HG02610 (cell line): ENCODE data around the gene DDX50.
"Not testable (repeated sequence)": the region's sequence is repeated elsewhere in the genome, so short reads cannot be mapped to it uniquely, and the experiment has no call there.

Source experiments
- ATAC-seq: cut with Tn5 transposase; IDR thresholded peaks from one replicate; pipeline ENCODE4 v1.9.1; 2021; ENCODE audit warnings: mild to moderate bottlenecking, moderate library complexity; ENCODE audit not compliant: unreplicated experiment

Gene DDX50

DNA sequence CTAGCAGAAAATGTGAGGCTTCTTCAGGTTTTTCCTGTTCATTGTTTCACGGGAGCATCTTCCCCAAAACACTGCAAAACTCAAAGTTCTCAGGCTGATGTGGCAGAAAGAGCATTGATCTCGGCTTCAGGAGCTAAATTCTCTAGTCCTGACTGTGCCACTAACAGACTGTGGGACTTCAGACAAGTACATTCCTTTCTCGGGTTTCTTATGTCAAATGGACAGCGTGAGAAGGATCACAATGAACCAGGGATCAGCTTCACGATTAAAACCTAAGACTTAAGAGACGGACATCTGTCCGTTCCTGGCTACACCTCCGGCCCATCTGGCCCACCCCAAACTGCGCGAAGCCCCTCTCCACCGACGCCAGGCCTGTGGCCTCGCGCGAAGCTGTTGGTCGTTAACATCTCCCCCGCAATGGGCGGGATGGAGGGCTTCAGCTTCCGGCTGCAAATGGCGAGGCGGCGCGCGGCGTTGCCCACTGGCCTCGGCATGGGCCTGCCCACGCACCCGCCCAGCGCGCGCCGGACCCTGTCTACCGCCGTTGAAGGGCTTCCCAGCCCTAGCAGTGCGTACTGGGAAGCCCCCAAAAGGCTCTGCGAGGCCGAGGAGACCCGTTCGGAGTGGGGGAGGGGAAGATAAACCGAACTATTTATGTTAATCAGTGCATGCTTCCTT lies 549 bp upstream of the DDX50 start:
- peak; percentile 37 for ATAC-seq

GRCh38 chr10:68902382-68902781 lies 1.3 kb downstream of the DDX50 start:
- no peak for ATAC-seq

DNA sequence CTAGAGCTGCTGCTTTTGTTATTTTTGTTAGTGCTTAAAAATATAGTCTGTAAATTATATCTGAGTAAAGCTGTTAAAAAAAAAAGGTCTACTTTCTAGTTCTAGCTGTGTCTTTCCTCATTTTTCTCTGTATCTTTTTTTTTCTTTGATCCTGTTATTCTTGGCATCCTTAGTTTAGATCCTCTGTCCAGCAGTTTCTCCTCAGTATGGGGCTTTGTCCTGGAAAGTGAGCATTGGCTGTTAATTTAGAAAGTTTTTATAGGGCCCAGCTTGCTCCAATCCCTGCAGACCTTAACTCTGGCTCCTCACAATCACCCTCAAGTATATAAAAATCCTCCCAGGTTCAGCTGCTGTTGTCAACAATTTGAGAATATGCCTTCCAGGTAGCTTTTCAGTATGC lies 23.5 kb downstream of the DDX50 start:
- ATAC-seq = no peak

DNA sequence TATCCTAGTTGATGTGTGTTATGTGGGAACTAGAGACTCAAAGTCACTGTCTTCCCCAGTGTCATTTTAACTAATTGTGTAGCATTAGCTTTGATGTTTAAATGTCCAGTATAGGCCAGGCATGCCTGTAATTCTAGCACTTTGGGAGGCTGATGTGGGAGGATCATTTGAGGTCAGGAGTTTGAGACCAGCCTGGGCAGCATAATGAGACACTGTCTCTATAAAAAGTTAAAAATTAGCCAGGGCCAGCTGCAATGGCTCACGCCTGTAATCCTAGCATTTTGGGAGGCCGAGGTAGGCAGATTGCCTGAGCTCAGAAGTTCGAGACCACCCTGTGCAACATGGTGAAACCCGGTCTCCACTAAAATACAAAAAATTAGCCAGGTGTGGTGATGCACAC lies 24.4 kb downstream of the DDX50 start:
- no peak for ATAC-seq

DNA sequence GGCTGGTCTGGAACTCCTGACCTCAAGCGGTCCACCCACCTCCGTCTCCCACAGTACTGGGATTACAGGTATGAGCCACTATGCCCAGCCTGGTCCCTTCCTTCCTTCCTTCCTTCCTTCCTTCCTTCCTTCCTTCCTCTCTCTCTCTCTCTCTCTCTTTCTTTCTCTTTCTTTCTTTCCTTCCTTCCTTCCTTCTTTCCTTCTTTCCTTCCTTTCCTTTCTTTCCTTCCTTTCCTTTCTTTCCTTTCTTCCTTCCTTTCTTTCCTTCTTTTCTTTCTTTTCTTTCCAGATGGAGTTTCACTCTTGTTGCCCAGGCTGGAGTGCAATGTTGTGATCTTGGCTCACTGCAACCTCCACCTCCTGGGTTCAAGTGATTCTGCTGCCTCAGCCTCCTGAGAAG lies 28.0 kb downstream of the DDX50 start:
- not testable (repeated sequence) for ATAC-seq

GRCh38 chr10:68929888-68930287 lies 28.8 kb downstream of the DDX50 start:
- not testable (repeated sequence) for ATAC-seq

GRCh38 chr10:68932860-68933259 lies 31.7 kb downstream of the DDX50 start:
- not testable (repeated sequence) for ATAC-seq

- ATAC-seq = no peak
Observed at GRCh38 chr10:68934994-68935393, 33.9 kb downstream of the DDX50 start.

- no peak for ATAC-seq
Observed at GRCh38 chr10:68938117-68938516, 37.0 kb downstream of the DDX50 start.

DNA sequence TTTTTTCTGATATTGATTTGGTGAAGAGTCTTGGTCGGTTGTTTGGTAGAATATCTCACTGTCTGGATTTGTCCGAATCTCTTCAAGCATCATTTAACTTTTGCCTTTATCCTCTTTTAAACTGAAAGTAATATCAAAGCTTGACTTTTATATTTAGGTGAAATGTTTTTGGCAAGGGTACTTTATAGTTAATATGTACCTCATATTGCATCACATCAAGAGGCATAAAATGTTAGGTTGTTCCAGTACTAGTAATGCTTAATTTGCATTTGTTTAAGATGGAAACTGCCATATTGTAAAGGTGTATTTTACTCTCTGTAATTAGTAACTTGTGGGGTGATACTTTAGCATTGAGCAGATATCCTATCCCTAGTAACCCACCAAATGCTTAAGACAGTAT lies 37.8 kb downstream of the DDX50 start:
- no peak for ATAC-seq

DNA sequence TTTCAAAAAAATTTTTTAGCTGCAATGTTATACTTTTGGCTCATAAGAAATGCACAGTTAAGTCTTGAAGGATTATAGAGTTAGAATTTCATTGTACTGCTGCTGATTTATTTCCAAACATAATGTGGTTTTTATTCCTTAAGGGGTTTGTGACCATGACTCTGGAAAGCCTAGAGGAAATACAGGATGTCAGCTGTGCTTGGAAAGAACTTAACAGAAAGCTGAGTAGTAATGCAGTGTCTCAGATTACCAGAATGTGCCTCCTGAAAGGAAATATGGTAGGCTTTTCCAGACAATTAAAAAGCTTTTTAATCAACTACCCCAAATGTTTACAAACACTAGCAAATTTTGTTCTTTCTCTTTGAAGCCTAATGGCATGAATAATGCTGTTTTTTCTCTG lies 39.8 kb downstream of the DDX50 start:
- not testable (repeated sequence) for ATAC-seq

DNA sequence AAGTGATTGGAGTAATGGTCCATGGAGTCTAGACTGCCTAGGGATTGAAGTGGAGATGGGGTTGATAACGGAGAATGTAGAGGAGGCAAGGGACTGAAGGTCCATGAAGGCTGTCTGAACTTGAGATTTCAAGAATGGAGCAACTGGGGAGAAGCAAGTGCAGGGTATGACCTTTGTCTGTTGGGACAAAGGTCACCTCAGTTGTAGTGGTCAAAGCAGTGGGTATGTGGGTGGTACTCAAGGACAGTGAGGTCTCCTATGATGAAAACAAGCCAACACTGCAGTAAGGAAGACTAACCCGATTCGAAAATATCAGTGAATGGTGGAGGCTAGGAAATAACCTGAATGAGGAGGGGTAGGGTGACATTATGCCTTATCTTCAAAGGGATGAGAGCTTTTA lies 49.5 kb downstream of the DDX50 start:
- ATAC-seq = no peak

DNA sequence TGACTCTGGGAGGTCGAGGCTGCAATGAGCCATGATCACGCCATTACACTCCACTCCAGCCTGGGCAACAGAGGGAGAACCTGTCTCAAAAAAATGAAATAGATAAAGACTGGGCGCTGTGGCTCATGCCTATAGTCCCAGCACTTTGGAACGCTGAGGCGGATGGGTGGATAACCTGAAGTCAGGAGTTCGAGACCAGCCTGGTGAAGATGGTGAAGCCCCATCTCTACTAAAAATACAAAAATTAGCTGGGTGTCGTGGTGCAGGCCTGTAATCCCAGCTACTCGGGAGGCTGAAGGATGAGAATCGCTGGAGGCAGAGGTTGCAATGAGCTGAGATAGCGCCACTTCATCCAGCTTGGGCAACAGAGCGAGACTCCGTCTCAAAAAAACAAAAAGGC lies 53.8 kb downstream of the DDX50 start:
- no peak for ATAC-seq

GRCh38 chr10:68955355-68955831 lies 54.3 kb downstream of the DDX50 start:
- no peak for ATAC-seq

GRCh38 chr10:68955832-68956532 lies 54.9 kb downstream of the DDX50 start, which contains the start of gene DDX21:
DDX21 (plus strand) TSS chr10:68956170; CDS start chr10:68956226, 56 bp downstream.
- ATAC-seq = peak; percentile 89

- ATAC-seq = no peak
Observed at GRCh38 chr10:68957284-68957615, 56.1 kb downstream of the DDX50 start.

DNA sequence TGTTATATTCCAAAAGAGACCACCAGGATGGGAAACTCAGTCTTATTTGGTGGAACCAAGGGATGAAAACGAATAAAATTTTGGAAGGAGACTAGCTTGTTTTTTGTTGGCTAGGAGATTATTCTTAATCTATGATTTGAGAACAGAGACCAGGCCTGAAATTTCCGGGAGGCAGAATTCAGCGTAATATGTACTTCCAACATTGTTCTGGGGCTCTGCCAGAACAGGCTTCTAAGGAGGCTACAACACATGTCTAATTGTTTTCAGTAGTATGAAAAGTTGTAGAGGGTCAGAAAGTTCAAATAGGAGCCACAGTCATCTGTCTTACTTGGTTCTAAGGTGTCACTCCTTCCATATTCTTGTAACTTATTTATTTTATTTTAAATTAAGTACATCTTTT lies 56.5 kb downstream of the DDX50 start:
- no peak for ATAC-seq

DNA sequence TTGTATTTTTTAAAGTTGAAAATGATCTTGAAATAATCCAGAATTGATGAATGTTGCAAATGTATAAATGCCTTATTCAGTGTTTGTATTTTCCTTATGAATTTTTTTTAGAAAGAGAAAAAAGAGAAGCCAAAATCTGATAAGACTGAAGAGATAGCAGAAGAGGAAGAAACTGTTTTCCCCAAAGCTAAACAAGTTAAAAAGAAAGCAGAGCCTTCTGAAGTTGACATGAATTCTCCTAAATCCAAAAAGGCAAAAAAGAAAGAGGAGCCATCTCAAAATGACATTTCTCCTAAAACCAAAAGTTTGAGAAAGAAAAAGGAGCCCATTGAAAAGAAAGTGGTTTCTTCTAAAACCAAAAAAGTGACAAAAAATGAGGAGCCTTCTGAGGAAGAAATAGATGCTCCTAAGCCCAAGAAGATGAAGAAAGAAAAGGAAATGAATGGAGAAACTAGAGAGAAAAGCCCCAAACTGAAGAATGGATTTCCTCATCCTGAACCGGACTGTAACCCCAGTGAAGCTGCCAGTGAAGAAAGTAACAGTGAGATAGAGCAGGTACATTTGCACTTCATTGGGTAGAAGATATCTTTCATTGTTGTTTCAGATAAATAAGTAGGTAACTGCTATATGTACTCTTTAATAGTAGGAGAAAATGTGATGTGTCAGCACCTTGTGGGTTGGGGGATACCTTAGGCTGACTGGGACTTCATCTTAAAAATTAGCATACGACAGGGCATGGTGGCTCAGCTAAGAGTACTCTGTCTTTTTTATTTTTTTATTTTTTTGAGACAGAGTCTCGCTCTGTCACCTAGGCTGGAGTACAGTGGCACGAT lies 58.8 kb downstream of the DDX50 start:
- ATAC-seq = no peak

DNA sequence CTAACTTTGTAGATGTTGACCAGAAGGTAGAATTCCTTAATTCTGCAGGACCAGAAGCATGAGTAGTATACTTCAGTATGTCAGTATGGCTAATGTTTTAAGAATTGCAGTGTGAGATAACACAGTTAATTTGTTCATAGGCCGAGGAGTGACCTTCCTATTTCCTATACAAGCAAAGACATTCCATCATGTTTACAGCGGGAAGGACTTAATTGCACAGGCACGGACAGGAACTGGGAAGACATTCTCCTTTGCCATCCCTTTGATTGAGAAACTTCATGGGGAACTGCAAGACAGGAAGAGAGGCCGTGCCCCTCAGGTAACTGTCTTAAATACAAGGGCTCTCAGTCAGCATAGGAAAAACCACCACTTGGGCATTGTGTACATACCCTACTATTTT lies 62.0 kb downstream of the DDX50 start:
- ATAC-seq = no peak

DNA sequence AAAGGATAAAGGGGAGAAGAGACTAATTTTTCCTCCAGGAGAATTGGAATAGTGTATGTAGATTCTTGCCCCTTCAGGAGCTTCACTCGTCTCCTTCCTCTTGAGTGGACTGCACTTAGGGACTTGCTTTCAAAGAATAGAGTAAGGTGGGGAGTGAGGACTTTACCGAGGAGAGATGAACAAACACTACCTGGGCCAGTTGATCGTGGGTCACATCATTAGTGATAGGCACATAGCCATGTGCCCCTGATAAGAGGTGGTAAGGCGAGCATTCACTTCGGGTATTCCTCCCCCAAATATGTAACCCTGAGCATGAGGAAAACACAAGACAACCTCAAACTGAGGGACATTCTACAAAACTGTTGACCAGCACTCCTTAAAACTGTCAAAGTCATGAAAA lies 72.9 kb downstream of the DDX50 start:
- ATAC-seq = no peak

GRCh38 chr10:68975936-68976473 lies 74.9 kb downstream of the DDX50 start:
- not testable (repeated sequence) for ATAC-seq
